WTC11 (cell line): ENCODE measurements around the gene EZR. TPM values are rescaled to one million over a fixed set of nuclear protein-coding genes. Genes with fewer than 3 reads are reported as not detected.

Source experiments
- ATAC-seq: fragments of 200-7000 bp; cut with Tn5 transposase; 2 replicates; pipeline ENCODE4 v1.10.0; 2021; ENCODE audit warnings: mild to moderate bottlenecking, moderate library complexity
- CTCF ChIA-PET: fragments of 300-600 bp; sonication (Branson Sonifier 250); formaldehyde crosslinking; loops from one replicate; lab custom pipeline; 2021; ENCODE audit warnings: antibody characterized with exemption; lab: Charles Lee
- POLR2A ChIA-PET: fragments of 350-600 bp; sonication (Branson Sonifier 250); formaldehyde crosslinking; loops from one replicate; lab custom pipeline; 2021; ENCODE audit warnings: antibody characterized with exemption; lab: Charles Lee
- DNase-seq: peaks from one replicate; pipeline ENCODE4 v3.0.0; 2021; ENCODE audit warnings: low spot score
- H3K27ac Mint-ChIP-seq: 2 replicates; pipeline ENCODE4 v1.8.0; 2021; ENCODE audit warnings: mixed read lengths
- H3K27me3 Mint-ChIP-seq: 2 replicates; pipeline ENCODE4 v1.8.0; 2021; ENCODE audit warnings: low read depth, mild to moderate bottlenecking, moderate library complexity, mixed read lengths
- H3K36me3 Mint-ChIP-seq: 2 replicates; pipeline ENCODE4 v1.8.0; 2021; ENCODE audit warnings: mixed read lengths
- H3K4me1 Mint-ChIP-seq: 2 replicates; pipeline ENCODE4 v1.8.0; 2022; ENCODE audit warnings: mixed read lengths
- H3K4me3 Mint-ChIP-seq: 2 replicates; pipeline ENCODE4 v1.8.0; 2021; ENCODE audit warnings: mild to moderate bottlenecking, moderate library complexity, mixed read lengths
- H3K9me3 Mint-ChIP-seq: 2 replicates; pipeline ENCODE4 v1.8.0; 2021; ENCODE audit warnings: mixed read lengths
- ARID4B ChIP-seq: sonication (generic); formaldehyde crosslinking; IDR thresholded peaks from 2 replicates; pipeline ENCODE4 v1.8.0; 2023; ENCODE audit warnings: missing genetic modification reagents, mild to moderate bottlenecking, borderline replicate concordance
- ATF2 ChIP-seq: sonication (generic); formaldehyde crosslinking; IDR thresholded peaks from 2 replicates; pipeline ENCODE4 v1.8.1; 2022; ENCODE audit warnings: low read depth, missing genetic modification reagents, borderline replicate concordance
- CDX4 ChIP-seq: fragments of 250-450 bp; sonication (Bioruptor Pico); IDR thresholded peaks from 2 replicates; pipeline ENCODE4 v1.9.0; 2021; ENCODE audit warnings: moderate library complexity, mild to moderate bottlenecking, inconsistent platforms, borderline replicate concordance
- CREM ChIP-seq: sonication (generic); formaldehyde crosslinking; IDR thresholded peaks from 2 replicates; pipeline ENCODE4 v1.8.1; 2022; ENCODE audit warnings: mild to moderate bottlenecking, missing genetic modification reagents, moderate library complexity
- E2F1 ChIP-seq: sonication (generic); formaldehyde crosslinking; IDR thresholded peaks from 2 replicates; pipeline ENCODE4 v1.8.0; 2022; ENCODE audit warnings: mild to moderate bottlenecking, missing genetic modification reagents
- ESRRA ChIP-seq: sonication (generic); formaldehyde crosslinking; IDR thresholded peaks from 2 replicates; pipeline ENCODE4 v1.8.1; 2022; ENCODE audit warnings: mild to moderate bottlenecking, missing genetic modification reagents, borderline replicate concordance
- GABPB1 ChIP-seq: sonication (generic); formaldehyde crosslinking; IDR thresholded peaks from 2 replicates; pipeline ENCODE4 v1.8.1; 2023; ENCODE audit warnings: mild to moderate bottlenecking, missing genetic modification reagents
- GTF2I ChIP-seq: fragments of 250-450 bp; sonication (Bioruptor Pico); conservative IDR thresholded peaks from 2 replicates; pipeline ENCODE4 v1.4.0; 2021; ENCODE audit warnings: mild to moderate bottlenecking
- MXD4 ChIP-seq: fragments of 250-450 bp; sonication (Bioruptor Pico); IDR thresholded peaks from 2 replicates; pipeline ENCODE4 v1.8.0; 2021; ENCODE audit warnings: mild to moderate bottlenecking, moderate library complexity, borderline replicate concordance
- SMAD4 ChIP-seq: sonication (generic); formaldehyde crosslinking; IDR thresholded peaks from 2 replicates; pipeline ENCODE4 v1.8.0; 2022; ENCODE audit warnings: mild to moderate bottlenecking, missing genetic modification reagents
- SOX15 ChIP-seq: fragments of 250-450 bp; sonication (Bioruptor Pico); IDR thresholded peaks from 2 replicates; pipeline ENCODE4 v1.9.0; 2021; ENCODE audit warnings: mild to moderate bottlenecking
- USF1 ChIP-seq: sonication (generic); formaldehyde crosslinking; IDR thresholded peaks from 2 replicates; pipeline ENCODE4 v1.8.0; 2022; ENCODE audit warnings: mild to moderate bottlenecking, missing genetic modification reagents
- ZBTB21 ChIP-seq: sonication (generic); formaldehyde crosslinking; IDR thresholded peaks from 2 replicates; pipeline ENCODE4 v1.8.1; 2023; ENCODE audit warnings: mild to moderate bottlenecking, missing genetic modification reagents, borderline replicate concordance
- ZNF512 ChIP-seq: sonication (generic); formaldehyde crosslinking; IDR thresholded peaks from 2 replicates; pipeline ENCODE4 v1.8.1; 2022; ENCODE audit warnings: missing genetic modification reagents, borderline replicate concordance
- ZNF532 ChIP-seq: fragments of 250-450 bp; sonication (Bioruptor Pico); IDR thresholded peaks from 2 replicates; pipeline ENCODE4 v1.9.0; 2021; ENCODE audit warnings: mild to moderate bottlenecking, borderline replicate concordance
- total RNA-seq: library from RNA; stranded (reverse); gene quantifications from 3 replicates; pipeline ENCODE4 v1.2.3, GENCODE V29; 2021

The EZR gene
- total RNA-seq, 1 experiment from 2014 or later = 215 TPM

GRCh38 chr6:158729906-158730540 lies 89.1 kb downstream of the EZR start (continued):
- no peak for TF ChIP-seq ARID4B (CRISPR knock-in tag)
- no peak for TF ChIP-seq ZNF512 (CRISPR knock-in tag)
- TF ChIP-seq CREM (CRISPR knock-in tag) = no peak
- no peak for TF ChIP-seq CDX4 (CRISPR knock-in tag)
- TF ChIP-seq GABPB1 (CRISPR knock-in tag) = no peak

- ChIA-PET POLR2A (no interaction called here), CTCF (no interaction called here)
These were observed 93.5 kb downstream of the EZR start for GRCh38 chr6:158725704-158726103.

GRCh38 chr6:158722176-158722729 lies 96.9 kb downstream of the EZR start:
- H3K4me1 Mint-ChIP-seq = peaks cover 9% of the 10 kb centered on the region
- ATAC-seq = no peak
- TF ChIP-seq SOX15 (CRISPR knock-in tag) (no peak), ATF2 (CRISPR knock-in tag) (no peak), E2F1 (no peak), ESRRA (CRISPR knock-in tag) (no peak), ZBTB21 (CRISPR knock-in tag) (no peak), MXD4 (CRISPR knock-in tag) (no peak), GTF2I (CRISPR knock-in tag) (no peak), ZNF532 (CRISPR knock-in tag) (no peak)

More at GRCh38 chr6:158725704-158726103, 93.5 kb downstream of the EZR start:
- no peak for TF ChIP-seq SMAD4
- TF ChIP-seq USF1 (CRISPR knock-in tag) = no peak
- TF ChIP-seq, all 79 proteins: peak for 0
- H3K27me3 Mint-ChIP-seq = peaks cover 2% of the 10 kb centered on the region; the same call in 1 of the 2 replicates
- DNase-seq (no peak), ATAC-seq (no peak)
- peaks cover 5% of the 10 kb centered on the region for H3K36me3 Mint-ChIP-seq
- no peak overlapping the region for H3K27ac Mint-ChIP-seq
- 0 out of 2 replicates have a peak, but pooled peaks cover 3% of the 10 kb centered on the region for H3K4me1 Mint-ChIP-seq
- peaks cover 8% of the 10 kb centered on the region; the same call in 1 of the 2 replicates for H3K9me3 Mint-ChIP-seq
- H3K4me3 Mint-ChIP-seq = no peak overlapping the region

More at GRCh38 chr6:158722176-158722729, 96.9 kb downstream of the EZR start:
- no peak for DNase-seq
- CTCF ChIA-PET = interaction anchor here (1.0 kb wide), 1 partner anchor 58 kb away, joined by 3 read pairs; no protein-coding TSS in a partner anchor
- Mint-ChIP-seq H3K27me3 (no peaks in the 10 kb centered on the region; the same call in 1 of the 2 replicates), H3K27ac (0 out of 2 replicates have a peak overlapping the region, but pooled peaks have one; percentile 8), H3K36me3 (no peaks in the 10 kb centered on the region), H3K9me3 (no peaks in the 10 kb centered on the region), H3K4me3 (no peak overlapping the region)
- POLR2A ChIA-PET = no interaction called here
